NCI-H2081 treated with DMSO at 0.1 percent for 48 hours (cell line): ENCODE measurements around the gene APOL4.
"Not testable (repeated sequence)": the region's sequence is repeated elsewhere in the genome, so short reads cannot be mapped to it uniquely, and the experiment has no call there.

Source experiments
- DNase-seq: peaks from one replicate; lab custom pipeline; 2025; lab: John Stamatoyannopoulos, UW

Gene APOL4

DNA sequence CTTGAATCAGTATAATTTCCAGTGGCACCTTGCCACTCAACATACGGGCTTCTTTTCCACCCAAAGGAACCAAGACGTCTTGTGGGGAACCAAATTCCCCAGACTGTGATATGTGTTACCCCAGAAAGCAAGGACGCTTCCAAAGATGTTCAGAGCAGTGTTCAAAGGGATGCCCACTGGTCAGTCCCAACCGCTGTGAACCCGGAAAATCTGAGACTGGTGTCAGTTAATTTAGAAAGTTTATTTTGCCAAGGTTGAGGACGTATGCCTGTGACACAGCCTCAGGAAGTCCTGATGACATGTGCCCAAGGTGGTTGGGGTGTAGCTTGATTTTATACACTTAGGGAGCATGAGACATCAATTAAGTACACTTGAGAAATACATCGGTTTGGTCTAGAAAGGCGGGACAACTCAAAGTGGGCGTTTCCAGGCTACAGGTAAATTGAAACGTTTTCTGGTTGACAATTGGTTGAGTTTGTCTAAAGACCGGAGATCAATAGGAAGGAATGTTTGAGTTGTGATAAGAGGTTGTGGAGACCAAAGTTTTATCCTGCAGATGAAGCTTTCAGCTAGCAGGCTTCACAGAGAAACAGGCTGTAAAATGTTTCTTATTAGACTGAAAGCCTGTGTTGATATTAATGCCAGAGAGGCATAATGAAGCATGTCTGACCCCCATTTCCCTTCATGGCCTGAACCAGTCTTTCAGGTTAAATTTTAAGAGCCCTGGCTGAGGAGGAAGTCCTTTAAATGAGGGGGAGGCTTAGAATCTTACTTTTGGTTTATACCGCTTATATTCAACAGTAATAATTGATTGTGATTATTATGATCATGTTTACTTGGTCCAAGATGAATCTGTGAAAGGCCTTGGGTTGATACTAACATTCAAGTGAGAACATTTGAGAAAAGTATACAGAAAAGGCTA, 47.8 kb downstream of the APOL4 start:
- DNase-seq: no peak

DNA sequence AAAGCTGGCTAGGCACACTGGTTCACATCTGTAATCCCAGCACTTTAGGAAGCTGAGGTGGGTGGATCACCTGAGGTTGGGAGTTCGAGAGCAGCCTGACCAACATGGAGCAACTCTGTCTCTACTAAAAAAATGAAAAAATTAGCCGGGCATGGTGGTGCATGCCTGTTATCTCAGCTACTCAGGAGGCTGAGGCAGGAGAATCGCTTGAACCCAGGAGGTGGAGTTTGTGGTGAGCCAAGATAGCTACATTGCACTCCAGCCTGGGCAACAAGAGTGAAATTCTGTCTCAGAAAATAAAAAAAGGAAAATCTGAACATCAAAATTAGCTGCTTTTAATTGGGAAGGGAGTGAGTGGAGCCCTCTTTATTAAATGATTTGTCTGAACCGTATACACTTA, 48.8 kb downstream of the APOL4 start:
- not testable (repeated sequence) for DNase-seq

DNA sequence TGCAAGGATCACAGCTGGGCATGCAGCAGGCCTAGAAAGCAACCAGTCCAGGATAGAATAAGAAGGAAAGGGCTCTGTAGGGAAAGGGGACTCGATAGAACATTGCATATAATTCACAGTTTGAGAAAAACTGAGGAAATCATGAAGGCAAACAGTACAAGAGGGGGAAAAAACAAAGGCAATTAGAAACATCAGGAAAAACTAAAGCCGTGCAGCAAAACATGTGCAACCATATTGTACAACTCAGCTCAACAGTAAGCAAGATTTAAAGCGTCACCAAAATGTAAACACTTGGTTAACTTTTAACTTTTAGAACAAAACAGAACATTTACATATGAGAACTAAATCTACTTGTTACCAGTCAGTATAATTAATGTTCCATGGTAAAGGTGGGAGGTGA, 49.5 kb downstream of the APOL4 start:
- DNase-seq: no peak

DNA sequence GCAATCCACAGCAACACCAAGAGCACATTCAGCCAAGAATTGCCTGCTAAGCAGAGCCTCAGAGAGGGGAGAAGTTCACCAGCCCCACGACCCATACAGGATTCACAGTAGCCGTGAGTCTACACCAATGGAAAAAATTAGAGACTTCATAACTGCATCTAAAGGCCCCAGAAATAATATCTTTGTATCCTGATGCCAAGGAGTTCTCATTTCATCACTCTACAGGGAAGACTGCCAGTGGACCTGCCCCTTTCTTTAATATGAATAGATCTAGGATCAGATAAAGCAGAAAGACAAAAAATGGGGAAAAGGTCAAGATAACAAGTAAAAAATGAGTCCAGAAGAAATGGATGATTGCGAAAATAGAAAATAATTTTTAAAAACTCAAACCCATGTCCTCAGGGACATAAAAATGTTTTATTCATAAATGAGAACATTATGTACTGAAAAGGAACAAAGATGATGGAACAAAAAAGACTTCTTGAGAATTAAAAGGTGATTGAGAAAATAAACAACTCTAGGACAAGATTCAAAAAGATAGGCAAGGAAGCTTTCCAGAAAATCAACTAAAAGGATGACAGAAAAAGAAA, 50.5 kb downstream of the APOL4 start:
- DNase-seq: no peak

DNA sequence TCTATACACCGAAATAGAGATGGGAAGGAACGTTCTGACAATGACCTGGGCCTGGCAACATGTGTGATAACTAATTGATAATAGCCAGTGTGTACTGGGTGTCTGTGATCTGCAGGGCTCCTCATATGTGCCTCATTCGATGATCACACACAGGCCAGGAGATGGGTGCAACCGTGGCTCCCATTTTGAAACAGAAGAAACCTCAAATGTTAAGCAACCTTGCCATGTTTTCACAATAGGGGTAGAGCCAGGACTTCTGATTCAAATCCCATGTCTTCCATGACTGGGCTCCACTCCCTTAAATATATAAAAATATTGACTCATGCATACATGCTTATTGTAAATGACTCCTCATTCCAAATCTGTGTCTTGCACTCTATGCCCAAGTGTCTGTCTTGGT, 52.2 kb downstream of the APOL4 start:
- no peak for DNase-seq

DNA sequence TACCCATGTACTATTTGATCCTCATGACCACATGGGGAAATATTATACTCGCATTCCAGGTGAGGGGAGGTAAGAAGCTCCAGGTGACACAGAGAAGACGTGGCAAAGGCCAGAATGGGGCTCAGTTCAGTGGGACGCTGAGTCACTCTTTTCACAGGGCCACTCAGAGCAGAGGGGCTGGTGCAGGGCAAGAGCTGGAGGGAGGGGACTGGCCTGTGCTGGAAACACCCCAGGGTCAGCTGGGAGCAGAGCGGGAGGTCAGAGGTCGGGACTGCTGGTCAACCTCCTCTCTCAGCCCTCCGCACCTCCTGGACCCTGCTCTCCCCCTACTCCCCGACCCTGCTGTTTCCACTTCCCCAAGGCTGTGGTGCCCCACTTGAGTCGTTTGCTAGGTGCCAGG, 53.2 kb downstream of the APOL4 start:
- DNase-seq: no peak

DNA sequence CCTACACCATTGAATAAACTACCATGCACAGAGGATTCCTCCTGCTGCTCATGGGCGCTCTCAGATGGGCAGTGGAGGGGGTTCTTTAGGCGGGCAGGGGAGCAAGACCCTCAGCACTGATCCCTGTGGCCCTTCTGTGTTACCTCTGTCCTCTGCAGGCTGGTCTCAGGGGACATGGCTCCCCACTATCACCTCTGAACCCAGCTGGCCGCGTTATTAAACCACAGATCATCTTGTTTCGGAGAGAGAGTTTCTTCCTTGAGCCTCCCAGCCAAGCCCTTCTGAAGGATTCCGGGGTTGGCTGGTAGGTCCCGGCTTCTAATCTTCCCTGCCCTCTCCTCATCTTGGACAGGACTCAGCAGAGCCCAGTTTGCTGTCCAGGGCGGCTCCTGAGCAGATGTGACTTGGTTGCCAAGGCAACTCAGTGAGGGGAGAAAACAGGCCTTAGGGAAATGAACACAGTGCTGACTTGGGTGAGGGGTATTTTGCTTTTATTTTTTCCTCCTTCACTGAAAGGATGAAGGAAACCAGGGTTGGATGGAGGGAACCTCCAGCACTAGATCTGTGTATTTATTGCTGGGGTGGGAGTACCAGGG, 54.3 kb downstream of the APOL4 start:
- no peak for DNase-seq

DNA sequence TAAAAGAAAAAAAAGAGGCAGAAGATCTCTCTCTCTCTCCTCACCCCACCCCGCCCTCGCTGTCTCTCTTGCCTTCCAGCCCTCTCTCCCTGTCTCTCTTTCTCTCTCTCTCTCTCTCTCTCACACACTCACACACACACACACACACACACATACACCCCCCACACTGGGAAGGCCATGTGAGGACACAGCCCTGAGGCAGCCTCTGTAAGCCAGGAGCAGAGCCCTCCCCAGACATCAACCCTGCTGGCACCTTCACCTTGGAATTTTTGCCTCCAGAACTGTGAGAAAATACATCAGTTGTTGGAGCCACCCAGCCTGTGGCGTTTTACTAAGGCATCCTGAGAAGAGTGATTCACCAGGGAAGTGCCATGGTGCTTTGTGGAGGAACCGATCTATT, 55.7 kb downstream of the APOL4 start:
- no peak for DNase-seq

DNA sequence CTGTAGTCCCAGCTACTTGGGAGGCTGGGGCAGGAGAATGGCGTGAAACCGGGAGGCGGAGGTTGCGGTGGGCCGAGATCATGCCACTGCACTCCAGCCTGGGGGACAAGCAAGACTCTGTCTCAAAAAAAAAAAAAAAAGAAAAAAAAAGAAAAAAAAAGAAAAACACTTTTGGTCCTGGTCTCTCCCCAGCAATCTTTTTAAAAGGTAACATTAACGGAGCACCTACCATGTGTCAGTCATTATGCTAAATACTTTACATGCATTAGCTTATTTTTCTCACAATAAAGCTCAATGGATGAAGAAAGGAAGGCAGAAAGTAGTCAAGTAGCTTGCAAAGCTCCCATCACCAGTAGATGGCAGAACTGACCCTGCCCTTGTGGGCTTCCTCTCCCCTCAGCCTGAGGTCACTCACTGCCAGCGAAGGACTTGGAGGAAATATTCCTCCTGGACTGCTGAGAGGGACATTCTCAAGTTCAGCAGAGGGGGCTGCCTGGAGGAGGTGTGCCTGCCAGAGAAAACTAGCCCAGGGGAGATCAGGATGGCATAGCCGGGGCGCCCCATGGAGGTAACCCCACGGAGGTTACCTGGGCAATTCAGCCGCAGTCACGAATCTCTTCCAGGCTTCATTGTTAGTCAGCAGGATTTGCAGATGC, 56.6 kb downstream of the APOL4 start:
- no peak for DNase-seq

DNA sequence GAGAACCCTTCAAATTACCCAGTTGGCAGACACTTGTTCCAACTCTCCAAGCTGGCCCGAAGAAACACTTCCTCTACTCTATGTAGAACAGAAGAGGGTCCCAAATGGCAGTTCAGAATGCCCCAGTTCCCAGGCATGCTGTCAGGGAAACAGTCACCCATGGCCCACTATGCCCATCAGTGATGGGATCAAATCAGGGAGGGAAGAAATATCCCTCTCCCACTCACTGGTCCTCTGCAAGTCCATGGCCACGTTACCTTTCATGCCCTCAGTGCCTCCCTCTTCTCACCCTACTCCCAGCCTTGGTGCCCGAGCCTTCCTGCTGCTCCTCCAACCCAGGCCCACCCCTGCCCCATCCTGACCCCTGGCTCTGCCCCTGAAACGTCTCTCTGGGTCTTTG, 57.7 kb downstream of the APOL4 start:
- no peak for DNase-seq

DNA sequence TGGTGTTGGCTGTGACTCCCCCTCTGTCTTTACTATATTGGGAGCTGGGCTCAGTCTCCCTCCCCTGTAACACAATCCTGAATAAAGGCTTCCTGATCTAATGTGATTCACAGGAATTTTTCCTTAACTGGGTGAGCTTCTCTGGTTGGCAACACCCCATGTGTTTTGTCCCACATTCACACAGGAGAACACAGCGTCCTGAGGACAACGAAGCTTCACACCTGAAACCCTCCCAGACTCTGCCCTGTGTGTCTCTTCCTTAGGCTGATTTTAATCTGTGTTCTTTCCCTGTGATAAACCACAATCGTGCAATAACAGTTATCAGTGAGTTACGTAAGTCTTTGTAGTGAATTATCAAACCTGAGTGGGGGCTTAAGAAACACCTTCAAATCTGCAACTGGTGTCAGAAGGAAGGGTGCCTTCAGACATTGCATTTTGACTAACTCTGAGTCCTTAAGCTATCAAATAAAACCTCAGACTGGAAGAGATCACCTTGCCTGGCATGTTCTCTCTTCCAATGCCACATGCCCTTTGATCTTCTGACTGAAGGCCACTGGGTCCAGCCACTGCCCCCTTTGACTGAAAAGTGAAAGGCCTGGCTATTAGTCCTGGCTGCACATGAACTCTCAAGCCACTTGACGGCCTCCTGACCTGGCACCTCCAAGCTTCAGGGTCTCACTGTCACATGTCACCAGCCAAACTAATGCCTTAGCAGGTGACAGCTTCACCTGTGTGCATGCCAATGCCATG, 58.4 kb downstream of the APOL4 start:
- DNase-seq: no peak

DNA sequence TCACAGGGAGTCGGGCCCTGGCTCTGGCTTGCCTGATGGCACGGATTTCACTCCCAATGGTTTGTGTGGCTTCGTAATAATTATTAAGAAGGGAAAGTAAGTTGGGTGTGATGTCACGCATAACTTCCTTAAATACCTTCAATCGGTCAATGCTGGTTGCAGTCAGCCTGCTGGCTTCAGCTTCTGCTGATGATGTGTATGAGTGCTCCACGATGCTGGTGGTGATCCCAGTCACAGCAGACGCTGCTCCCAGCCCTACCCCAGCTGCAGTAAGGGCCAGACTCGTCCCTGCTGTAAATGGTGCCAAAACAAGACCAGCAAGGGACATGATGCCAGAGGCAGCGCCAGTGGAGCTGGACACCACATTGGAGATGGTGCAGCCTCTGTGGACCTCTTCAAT, 60.1 kb downstream of the APOL4 start:
- no peak for DNase-seq
